Smooth muscle cell (in vitro differentiated cells): ENCODE results near the gene RERE. TPM values are rescaled to one million over a fixed set of nuclear protein-coding genes. Genes with fewer than 3 reads are reported as not detected.
A peak's percentile ranks its signal among the peaks of the same experiment; 100 is the strongest.

Experiments
- DNase-seq: peaks from one replicate; lab custom pipeline; 2025; ENCODE audit not compliant: unreplicated experiment; lab: John Stamatoyannopoulos, UW
- H2AFZ ChIP-seq: fragments of 200-600 bp; sonication (generic); 2 replicates; pipeline ENCODE4 v1.6.0; 2016; ENCODE audit warnings: antibody characterized with exemption, low read depth, mild to moderate bottlenecking
- H3F3A ChIP-seq: fragments of 200-600 bp; sonication (generic); 2 replicates; pipeline ENCODE4 v1.6.0; 2017; ENCODE audit warnings: antibody characterized with exemption, low read depth
- H3K27ac ChIP-seq: fragments of 200-600 bp; sonication (generic); 2 replicates; pipeline ENCODE4 v1.5.1; 2016; ENCODE audit warnings: low read depth, mild to moderate bottlenecking
- H3K27me3 ChIP-seq: fragments of 200-600 bp; sonication (generic); 2 replicates; pipeline ENCODE4 v1.6.1; 2016; ENCODE audit warnings: low read depth, mild to moderate bottlenecking
- H3K36me3 ChIP-seq: fragments of 200-600 bp; sonication (generic); 2 replicates; pipeline ENCODE4 v1.5.1; 2016; ENCODE audit warnings: low read depth
- H3K4me1 ChIP-seq: fragments of 200-600 bp; sonication (generic); 2 replicates; pipeline ENCODE4 v1.5.1; 2016; ENCODE audit warnings: low read depth
- H3K4me2 ChIP-seq: fragments of 200-600 bp; sonication (generic); 2 replicates; pipeline ENCODE4 v1.6.0; 2016; ENCODE audit warnings: mild to moderate bottlenecking
- H3K4me3 ChIP-seq: fragments of 200-600 bp; sonication (generic); 2 replicates; pipeline ENCODE4 v1.5.1; 2016; ENCODE audit warnings: mild to moderate bottlenecking
- H3K79me2 ChIP-seq: fragments of 200-600 bp; sonication (generic); 2 replicates; pipeline ENCODE4 v1.6.0; 2016; ENCODE audit warnings: low read depth, mild to moderate bottlenecking
- H3K9ac ChIP-seq: fragments of 200-600 bp; sonication (generic); 2 replicates; pipeline ENCODE4 v1.6.0; 2016; ENCODE audit warnings: low read depth
- H3K9me3 ChIP-seq: fragments of 200-600 bp; sonication (generic); replicated peaks from 2 replicates; pipeline ENCODE4 v1.5.1; 2016; ENCODE audit warnings: low read depth
- H4K20me1 ChIP-seq: fragments of 200-600 bp; sonication (generic); 2 replicates; pipeline ENCODE4 v1.6.0; 2016; ENCODE audit warnings: low read depth
- CTCF ChIP-seq: fragments of 200-600 bp; sonication (generic); IDR thresholded peaks from 2 replicates; pipeline ENCODE4 v1.5.1; 2017; ENCODE audit warnings: borderline replicate concordance, mild to moderate bottlenecking, antibody characterized with exemption; ENCODE audit not compliant: insufficient read depth, poor library complexity, severe bottlenecking
- whole genome bisulfite sequencing: methylation state at CpG from one replicate; pipeline ENCODE4 v1.1.7; 2016; ENCODE audit warnings: low lambda C conversion rate; 5-methylcytosine and 5-hydroxymethylcytosine counted together
- polyA plus RNA-seq: library from polyadenylated mRNA; unstranded; fragments of >200 nt; fragmentation: Nextera tagmentation; extraction: Ambion mirVana; gene quantifications from 2 replicates; pipeline ENCODE4 v1.2.1, GENCODE V29; 2016
- total RNA-seq: library from RNA; depleted of rRNA; stranded (reverse); fragments of >200 nt; gene quantifications from 2 replicates; pipeline ENCODE4 v1.2.3, GENCODE V29; 2014

RERE gene
- total and polyA plus RNA-seq, 2 experiments from 2014 or later, result 45.6 to 59.2 TPM

DNA sequence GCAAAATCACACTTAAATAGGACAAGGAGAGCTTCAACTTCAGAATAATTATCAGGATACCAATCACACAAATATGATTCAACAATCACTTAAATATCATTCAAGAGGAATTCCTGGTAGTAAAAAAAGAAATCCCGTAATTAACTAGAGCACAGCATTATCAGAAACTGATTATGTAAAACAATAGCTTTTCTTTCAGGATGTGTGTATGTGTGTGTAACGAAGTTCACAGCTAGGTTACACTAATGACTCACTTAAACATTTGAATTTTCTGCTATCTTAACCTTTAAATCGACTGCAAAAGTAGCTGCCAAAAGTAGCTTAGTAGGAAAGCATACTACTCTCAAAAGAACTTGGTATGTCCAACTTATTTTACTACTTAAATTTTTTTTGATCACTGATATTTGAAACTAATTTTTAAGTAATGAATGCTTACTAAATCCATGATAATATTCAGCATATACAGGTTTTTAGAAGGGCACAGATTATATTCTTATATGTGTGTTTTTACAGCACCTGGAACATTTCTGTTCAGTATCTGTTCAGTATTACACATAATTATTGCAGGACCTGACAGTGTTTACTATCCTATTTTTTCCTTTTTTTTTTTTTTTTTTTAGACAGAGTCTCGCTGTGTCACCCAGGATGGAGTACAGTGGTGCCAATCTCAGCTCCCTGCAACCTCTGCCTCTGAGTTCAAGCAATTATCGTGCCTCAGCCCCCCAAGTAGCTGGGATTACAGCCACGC lies 4.2 kb downstream of the RERE start:
- Histone ChIP-seq H3F3A (peaks cover 12% of the 10 kb centered on the region), H3K27me3 (no peaks in the 10 kb centered on the region), H3K36me3 (no peaks in the 10 kb centered on the region), H3K4me2 (no peak overlapping the region), H3K4me3 (no peak overlapping the region), H2AFZ (no peak overlapping the region), H3K4me1 (peaks cover 27% of the 10 kb centered on the region), H3K9ac (no peak overlapping the region), H3K79me2 (peaks cover 92% of the 10 kb centered on the region), H3K9me3 (no peaks in the 10 kb centered on the region), H4K20me1 (peaks cover 71% of the 10 kb centered on the region), H3K27ac (no peak overlapping the region)
- no peak for DNase-seq
- whole genome bisulfite sequencing, result 83% methylated on average over 6 of the region's 6 CpGs
- no peak for TF ChIP-seq CTCF

DNA sequence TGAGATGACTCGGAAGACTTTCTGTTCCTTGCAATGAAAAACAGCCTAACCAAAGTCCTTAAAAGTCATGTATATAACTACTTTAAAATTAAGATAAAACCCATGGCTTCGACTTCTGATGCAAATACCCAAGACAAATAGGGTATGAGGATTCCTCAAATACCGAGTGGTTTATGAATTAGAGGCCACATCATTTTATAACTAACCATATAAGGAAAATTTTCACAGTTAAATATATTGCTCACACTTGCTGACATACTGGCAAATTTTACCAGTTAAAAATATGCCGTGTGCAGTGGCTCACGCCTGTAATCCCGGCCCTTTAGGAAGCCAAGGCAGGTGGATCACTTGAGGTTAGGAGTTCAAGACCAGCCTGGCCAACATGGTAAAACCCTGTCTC lies 5.4 kb downstream of the RERE start:
- Histone ChIP-seq H4K20me1 (peaks cover 82% of the 10 kb centered on the region), H3K4me1 (peaks cover 26% of the 10 kb centered on the region), H3K36me3 (no peaks in the 10 kb centered on the region), H3K27ac (no peak overlapping the region), H3K27me3 (no peaks in the 10 kb centered on the region), H3K9me3 (no peaks in the 10 kb centered on the region), H3K9ac (no peak overlapping the region), H3F3A (peaks cover 9% of the 10 kb centered on the region), H3K79me2 (peaks cover 100% of the 10 kb centered on the region), H3K4me3 (no peak overlapping the region), H3K4me2 (no peak overlapping the region), H2AFZ (no peak overlapping the region)
- no peak for DNase-seq
- TF ChIP-seq CTCF, result no peak
- 89% methylated on average over 6 of the region's 6 CpGs for WGBS

- no peak overlapping the region for H3K4me2 ChIP-seq
- H3F3A ChIP-seq, result peaks cover 9% of the 10 kb centered on the region
- H3K27ac ChIP-seq, result no peak overlapping the region
- H3K9me3 ChIP-seq, result no peaks in the 10 kb centered on the region
- no peak for TF ChIP-seq CTCF
- DNase-seq, result no peak
- H4K20me1 ChIP-seq, result peaks cover 93% of the 10 kb centered on the region
- no peaks in the 10 kb centered on the region for H3K36me3 ChIP-seq
- no peaks in the 10 kb centered on the region for H3K27me3 ChIP-seq
- no peak overlapping the region for H3K9ac ChIP-seq
- H3K4me3 ChIP-seq, result no peak overlapping the region
- WGBS, result 100% methylated on average over 4 of the region's 4 CpGs
- no peak overlapping the region for H2AFZ ChIP-seq
- H3K79me2 ChIP-seq, result peaks cover 99% of the 10 kb centered on the region
- peaks cover 26% of the 10 kb centered on the region for H3K4me1 ChIP-seq
These were observed 6.5 kb downstream of the RERE start for GRCh38 chr1:8810987-8811386.

DNA sequence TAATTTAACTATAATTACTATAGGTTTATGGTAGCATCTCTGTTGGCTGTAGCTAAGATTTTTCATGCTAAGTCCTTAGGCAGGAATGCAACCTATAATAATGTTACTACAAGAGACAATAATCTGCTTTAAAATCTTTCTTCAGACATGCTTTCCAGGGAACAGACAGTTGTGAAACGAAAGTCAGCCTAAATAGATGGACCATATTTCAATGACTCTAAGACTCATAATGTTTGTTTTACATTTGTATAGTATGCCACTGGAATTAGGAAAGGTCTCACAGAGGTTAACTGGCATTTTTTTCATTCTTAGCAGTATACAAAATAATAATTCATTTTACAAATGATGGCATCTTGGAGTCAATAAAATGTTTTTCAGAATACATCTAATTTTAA lies 8.1 kb downstream of the RERE start:
- no peak overlapping the region for H3K9ac ChIP-seq
- H3K4me1 ChIP-seq, result peaks cover 14% of the 10 kb centered on the region
- DNase-seq, result no peak
- H3K9me3 ChIP-seq, result no peaks in the 10 kb centered on the region
- H3K27me3 ChIP-seq, result no peaks in the 10 kb centered on the region
- H3K79me2 ChIP-seq, result peaks cover 97% of the 10 kb centered on the region
- H2AFZ ChIP-seq, result no peak overlapping the region
- 59% methylated on average over 1 of the region's 1 CpG for WGBS
- TF ChIP-seq CTCF, result no peak
- H3K27ac ChIP-seq, result peak overlapping the region; percentile 2
- peak overlapping the region; percentile 45 for H3K4me2 ChIP-seq
- peaks cover 99% of the 10 kb centered on the region for H4K20me1 ChIP-seq
- peaks cover 4% of the 10 kb centered on the region for H3F3A ChIP-seq
- H3K36me3 ChIP-seq, result no peaks in the 10 kb centered on the region
- no peak overlapping the region for H3K4me3 ChIP-seq
